H1 (cell line): Measurements from ENCODE around the gene SRPRB. TPM values are rescaled to one million over a fixed set of nuclear protein-coding genes. Genes with fewer than 3 reads are reported as not detected.

ENCODE experiments used
- CTBP2 ChIP-seq: IDR thresholded peaks from 2 replicates; pipeline ENCODE4 v1.7.0; 2011; ENCODE audit warnings: borderline replicate concordance, mild to moderate bottlenecking, moderate library complexity, mixed read lengths, low read length; ENCODE audit not compliant: insufficient read depth, insufficient read length
- EGR1 ChIP-seq: IDR thresholded peaks from 2 replicates; pipeline ENCODE4 v1.6.1; 2011; ENCODE audit warnings: low read depth, low read length, borderline replicate concordance
- GABPA ChIP-seq: IDR thresholded peaks from 2 replicates; pipeline ENCODE4 v1.6.1; 2011; ENCODE audit warnings: mild to moderate bottlenecking, low read length, moderate library complexity, borderline replicate concordance; ENCODE audit not compliant: insufficient read depth
- HDAC2 ChIP-seq, 2 experiments: fragments of 300-600 bp in 1 of 2; sonication (generic) in 1 of 2; IDR thresholded peaks; 2 replicates each; pipeline ENCODE4 v1.6.1; 2011 to 2012; ENCODE audit warnings: low read depth in 2 of 2, low read length in 2 of 2, mild to moderate bottlenecking in 2 of 2, moderate library complexity in 2 of 2, borderline replicate concordance in 1 of 2, inconsistent platforms in 1 of 2
- HDAC6 ChIP-seq: IDR thresholded peaks from one replicate; pipeline ENCODE4 v1.7.1; 2012; ENCODE audit warnings: low read depth, mild to moderate bottlenecking, inconsistent platforms, low read length, moderate library complexity
- RNF2 ChIP-seq: fragments of 200-900, 300-1000 bp; sonication (generic); IDR thresholded peaks from 2 replicates; pipeline ENCODE4 v1.7.1; 2016; ENCODE audit warnings: borderline replicate concordance, low read depth, mild to moderate bottlenecking, antibody characterized with exemption, low read length; ENCODE audit not compliant: poor library complexity, severe bottlenecking; ENCODE audit errors: missing control alignments
- SUZ12 ChIP-seq: fragments of 200-600 bp; sonication (generic); IDR thresholded peaks from 2 replicates; pipeline ENCODE4 v1.6.1; 2012; ENCODE audit warnings: mild to moderate bottlenecking, inconsistent platforms, low read length, moderate library complexity, mixed read lengths
- TAF1 ChIP-seq: IDR thresholded peaks from 2 replicates; pipeline ENCODE4 v1.6.1; 2011; ENCODE audit warnings: mild to moderate bottlenecking, low read depth, low read length
- polyA plus RNA-seq, 7 experiments: library from polyadenylated mRNA; depleted of rRNA in 3 of 7; stranded (reverse) in 5 of 7; unstranded in 2 of 7; fragments of >200 nt in 5 of 7; fragments of 200-250 nt in 2 of 7; gene quantifications; 1 replicate in 5 of 7; 2 replicates in 1 of 7; 4 replicates in 1 of 7; pipeline versions ENCODE4 v1.2.1 to v1.2.3, GENCODE V29; 2011 to 2013; ENCODE audit warnings: missing spikeins in 2 of 7, mixed read lengths in 2 of 7
- total RNA-seq: library from RNA; stranded (reverse); fragmentation: NEBNext Ultra II Directional; extraction: Animal tissue kit (Norgen Biotek cat#: 25700); gene quantifications from 2 replicates; pipeline ENCODE4 v1.2.1, GENCODE V29; 2021
- TF ChIP-seq, protein P1 (sequence below): fragments of 300-600 bp; sonication (generic); IDR thresholded peaks from 2 replicates; pipeline ENCODE4 v1.7.1; 2012; ENCODE audit warnings: low read length, moderate library complexity, mild to moderate bottlenecking, inconsistent platforms; ENCODE audit not compliant: insufficient replicate concordance
- TF ChIP-seq, protein P2 (sequence below): IDR thresholded peaks from 2 replicates; pipeline ENCODE4 v1.6.1; 2011; ENCODE audit warnings: low read depth, mild to moderate bottlenecking, low read length; ENCODE audit not compliant: insufficient read depth

Gene SRPRB
- total and polyA plus RNA-seq, 2 of the 8 experiments (the other 6 are each of a cell fraction or from before 2014, with no cell fraction given): 15.9 to 49.8 TPM

- TF ChIP-seq, protein P1, sequence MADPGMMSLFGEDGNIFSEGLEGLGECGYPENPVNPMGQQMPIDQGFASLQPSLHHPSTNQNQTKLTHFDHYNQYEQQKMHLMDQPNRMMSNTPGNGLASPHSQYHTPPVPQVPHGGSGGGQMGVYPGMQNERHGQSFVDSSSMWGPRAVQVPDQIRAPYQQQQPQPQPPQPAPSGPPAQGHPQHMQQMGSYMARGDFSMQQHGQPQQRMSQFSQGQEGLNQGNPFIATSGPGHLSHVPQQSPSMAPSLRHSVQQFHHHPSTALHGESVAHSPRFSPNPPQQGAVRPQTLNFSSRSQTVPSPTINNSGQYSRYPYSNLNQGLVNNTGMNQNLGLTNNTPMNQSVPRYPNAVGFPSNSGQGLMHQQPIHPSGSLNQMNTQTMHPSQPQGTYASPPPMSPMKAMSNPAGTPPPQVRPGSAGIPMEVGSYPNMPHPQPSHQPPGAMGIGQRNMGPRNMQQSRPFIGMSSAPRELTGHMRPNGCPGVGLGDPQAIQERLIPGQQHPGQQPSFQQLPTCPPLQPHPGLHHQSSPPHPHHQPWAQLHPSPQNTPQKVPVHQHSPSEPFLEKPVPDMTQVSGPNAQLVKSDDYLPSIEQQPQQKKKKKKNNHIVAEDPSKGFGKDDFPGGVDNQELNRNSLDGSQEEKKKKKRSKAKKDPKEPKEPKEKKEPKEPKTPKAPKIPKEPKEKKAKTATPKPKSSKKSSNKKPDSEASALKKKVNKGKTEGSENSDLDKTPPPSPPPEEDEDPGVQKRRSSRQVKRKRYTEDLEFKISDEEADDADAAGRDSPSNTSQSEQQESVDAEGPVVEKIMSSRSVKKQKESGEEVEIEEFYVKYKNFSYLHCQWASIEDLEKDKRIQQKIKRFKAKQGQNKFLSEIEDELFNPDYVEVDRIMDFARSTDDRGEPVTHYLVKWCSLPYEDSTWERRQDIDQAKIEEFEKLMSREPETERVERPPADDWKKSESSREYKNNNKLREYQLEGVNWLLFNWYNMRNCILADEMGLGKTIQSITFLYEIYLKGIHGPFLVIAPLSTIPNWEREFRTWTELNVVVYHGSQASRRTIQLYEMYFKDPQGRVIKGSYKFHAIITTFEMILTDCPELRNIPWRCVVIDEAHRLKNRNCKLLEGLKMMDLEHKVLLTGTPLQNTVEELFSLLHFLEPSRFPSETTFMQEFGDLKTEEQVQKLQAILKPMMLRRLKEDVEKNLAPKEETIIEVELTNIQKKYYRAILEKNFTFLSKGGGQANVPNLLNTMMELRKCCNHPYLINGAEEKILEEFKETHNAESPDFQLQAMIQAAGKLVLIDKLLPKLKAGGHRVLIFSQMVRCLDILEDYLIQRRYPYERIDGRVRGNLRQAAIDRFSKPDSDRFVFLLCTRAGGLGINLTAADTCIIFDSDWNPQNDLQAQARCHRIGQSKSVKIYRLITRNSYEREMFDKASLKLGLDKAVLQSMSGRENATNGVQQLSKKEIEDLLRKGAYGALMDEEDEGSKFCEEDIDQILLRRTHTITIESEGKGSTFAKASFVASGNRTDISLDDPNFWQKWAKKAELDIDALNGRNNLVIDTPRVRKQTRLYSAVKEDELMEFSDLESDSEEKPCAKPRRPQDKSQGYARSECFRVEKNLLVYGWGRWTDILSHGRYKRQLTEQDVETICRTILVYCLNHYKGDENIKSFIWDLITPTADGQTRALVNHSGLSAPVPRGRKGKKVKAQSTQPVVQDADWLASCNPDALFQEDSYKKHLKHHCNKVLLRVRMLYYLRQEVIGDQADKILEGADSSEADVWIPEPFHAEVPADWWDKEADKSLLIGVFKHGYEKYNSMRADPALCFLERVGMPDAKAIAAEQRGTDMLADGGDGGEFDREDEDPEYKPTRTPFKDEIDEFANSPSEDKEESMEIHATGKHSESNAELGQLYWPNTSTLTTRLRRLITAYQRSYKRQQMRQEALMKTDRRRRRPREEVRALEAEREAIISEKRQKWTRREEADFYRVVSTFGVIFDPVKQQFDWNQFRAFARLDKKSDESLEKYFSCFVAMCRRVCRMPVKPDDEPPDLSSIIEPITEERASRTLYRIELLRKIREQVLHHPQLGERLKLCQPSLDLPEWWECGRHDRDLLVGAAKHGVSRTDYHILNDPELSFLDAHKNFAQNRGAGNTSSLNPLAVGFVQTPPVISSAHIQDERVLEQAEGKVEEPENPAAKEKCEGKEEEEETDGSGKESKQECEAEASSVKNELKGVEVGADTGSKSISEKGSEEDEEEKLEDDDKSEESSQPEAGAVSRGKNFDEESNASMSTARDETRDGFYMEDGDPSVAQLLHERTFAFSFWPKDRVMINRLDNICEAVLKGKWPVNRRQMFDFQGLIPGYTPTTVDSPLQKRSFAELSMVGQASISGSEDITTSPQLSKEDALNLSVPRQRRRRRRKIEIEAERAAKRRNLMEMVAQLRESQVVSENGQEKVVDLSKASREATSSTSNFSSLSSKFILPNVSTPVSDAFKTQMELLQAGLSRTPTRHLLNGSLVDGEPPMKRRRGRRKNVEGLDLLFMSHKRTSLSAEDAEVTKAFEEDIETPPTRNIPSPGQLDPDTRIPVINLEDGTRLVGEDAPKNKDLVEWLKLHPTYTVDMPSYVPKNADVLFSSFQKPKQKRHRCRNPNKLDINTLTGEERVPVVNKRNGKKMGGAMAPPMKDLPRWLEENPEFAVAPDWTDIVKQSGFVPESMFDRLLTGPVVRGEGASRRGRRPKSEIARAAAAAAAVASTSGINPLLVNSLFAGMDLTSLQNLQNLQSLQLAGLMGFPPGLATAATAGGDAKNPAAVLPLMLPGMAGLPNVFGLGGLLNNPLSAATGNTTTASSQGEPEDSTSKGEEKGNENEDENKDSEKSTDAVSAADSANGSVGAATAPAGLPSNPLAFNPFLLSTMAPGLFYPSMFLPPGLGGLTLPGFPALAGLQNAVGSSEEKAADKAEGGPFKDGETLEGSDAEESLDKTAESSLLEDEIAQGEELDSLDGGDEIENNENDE: no peak
- TF ChIP-seq, protein P2, sequence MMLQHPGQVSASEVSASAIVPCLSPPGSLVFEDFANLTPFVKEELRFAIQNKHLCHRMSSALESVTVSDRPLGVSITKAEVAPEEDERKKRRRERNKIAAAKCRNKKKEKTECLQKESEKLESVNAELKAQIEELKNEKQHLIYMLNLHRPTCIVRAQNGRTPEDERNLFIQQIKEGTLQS: no peak
- TF ChIP-seq TAF1: no peak
- no peak for TF ChIP-seq HDAC2 (IDR thresholded peaks at IDR 0.05; ENCODE audit: borderline replicate concordance in 1 of 2, low read depth in 2 of 2, low read length in 2 of 2)
- no peak for TF ChIP-seq GABPA
- no peak for TF ChIP-seq EGR1
- TF ChIP-seq CTBP2: no peak
- TF ChIP-seq SUZ12: no peak
- no peak for TF ChIP-seq HDAC6
- TF ChIP-seq RNF2: no peak
Observed at GRCh38 chr3:133869586-133869985, 64.0 kb downstream of the SRPRB start (continued).
